RWPE2 (cell line): ENCODE measurements around the gene DNAJB6.

Experiments used
- ATAC-seq: fragments of 200-7000 bp; cut with Tn5 transposase; 3 replicates; pipeline ENCODE4 v1.9.1; 2021; ENCODE audit warnings: low read depth
- DNase-seq: peaks from one replicate; pipeline ENCODE4 v3.0.0-alpha.2; 2020; ENCODE audit warnings: low spot score
- H3K27ac ChIP-seq: fragments of 450-650 bp; 2 replicates; pipeline ENCODE4 v1.5.1; 2017; ENCODE audit warnings: mild to moderate bottlenecking; ENCODE audit not compliant: poor library complexity, severe bottlenecking
- H3K27me3 ChIP-seq: fragments of 250-450 bp; sonication (Bioruptor Pico); 2 replicates; pipeline ENCODE4 v1.5.1; 2021; ENCODE audit warnings: mild to moderate bottlenecking, moderate library complexity; ENCODE audit not compliant: insufficient read depth, poor library complexity, severe bottlenecking
- H3K36me3 ChIP-seq: fragments of 250-450 bp; sonication (Bioruptor Pico); 2 replicates; pipeline ENCODE4 v1.5.1; 2020; ENCODE audit warnings: low read depth, mild to moderate bottlenecking, moderate library complexity
- H3K4me1 ChIP-seq: fragments of 250-450 bp; sonication (Bioruptor Pico); 2 replicates; pipeline ENCODE4 v1.5.1; 2021; ENCODE audit warnings: mild to moderate bottlenecking, moderate library complexity; ENCODE audit not compliant: insufficient read depth, poor library complexity, severe bottlenecking
- H3K4me3 ChIP-seq: fragments of 250-450 bp; sonication (Bioruptor Pico); 2 replicates; pipeline ENCODE4 v1.5.1; 2021; ENCODE audit warnings: mild to moderate bottlenecking, moderate library complexity; ENCODE audit not compliant: severe bottlenecking
- H3K9me3 ChIP-seq: fragments of 250-450 bp; sonication (Bioruptor Pico); 2 replicates; pipeline ENCODE4 v1.5.1; 2021; ENCODE audit warnings: mild to moderate bottlenecking, moderate library complexity; ENCODE audit not compliant: severe bottlenecking
- TF ChIP-seq, protein P1 (sequence below): fragments of 450-650 bp; IDR thresholded peaks from one replicate; pipeline ENCODE4 v1.5.1; 2017; ENCODE audit warnings: mild to moderate bottlenecking, moderate library complexity; ENCODE audit not compliant: poor library complexity, severe bottlenecking

The DNAJB6 gene

DNA sequence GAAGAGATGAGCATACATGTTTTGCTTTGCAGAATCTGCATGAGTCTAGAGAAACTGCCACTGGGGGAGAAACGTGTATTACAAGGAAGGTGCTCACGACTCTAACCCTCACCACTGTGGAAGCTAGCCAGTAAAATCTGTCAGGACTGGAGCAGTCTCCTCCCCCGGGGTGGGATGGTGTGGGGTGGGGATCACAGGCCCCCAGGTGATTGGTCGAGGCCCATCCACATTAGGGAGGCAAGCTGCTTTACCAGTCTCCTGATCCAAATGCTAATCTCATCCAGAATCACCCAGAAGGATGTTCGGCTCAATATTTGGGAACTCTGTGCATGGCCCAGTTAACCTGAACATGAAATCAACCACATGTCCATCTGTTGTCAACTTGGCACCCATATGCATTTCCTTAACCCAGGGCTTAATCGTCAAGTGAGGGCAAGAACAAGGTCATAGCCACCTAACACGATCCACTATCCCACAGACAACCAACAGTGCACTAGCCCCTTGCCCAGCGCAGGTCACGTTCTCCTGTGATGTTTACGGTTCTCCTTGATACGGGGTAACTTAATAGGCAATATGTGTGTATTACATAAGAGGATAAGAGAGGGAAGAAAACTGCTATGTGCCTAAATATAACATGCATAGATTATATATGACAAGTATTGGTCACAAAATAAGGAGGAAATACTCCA, 40.8 kb downstream of the DNAJB6 start:
- no peak overlapping the region for H3K27ac ChIP-seq
- ATAC-seq (no peak), DNase-seq (no peak)
- H3K4me3 ChIP-seq: no peak overlapping the region
- no peaks in the 10 kb centered on the region for H3K4me1 ChIP-seq
- H3K27me3 ChIP-seq: no peaks in the 10 kb centered on the region
- TF ChIP-seq, protein P1, sequence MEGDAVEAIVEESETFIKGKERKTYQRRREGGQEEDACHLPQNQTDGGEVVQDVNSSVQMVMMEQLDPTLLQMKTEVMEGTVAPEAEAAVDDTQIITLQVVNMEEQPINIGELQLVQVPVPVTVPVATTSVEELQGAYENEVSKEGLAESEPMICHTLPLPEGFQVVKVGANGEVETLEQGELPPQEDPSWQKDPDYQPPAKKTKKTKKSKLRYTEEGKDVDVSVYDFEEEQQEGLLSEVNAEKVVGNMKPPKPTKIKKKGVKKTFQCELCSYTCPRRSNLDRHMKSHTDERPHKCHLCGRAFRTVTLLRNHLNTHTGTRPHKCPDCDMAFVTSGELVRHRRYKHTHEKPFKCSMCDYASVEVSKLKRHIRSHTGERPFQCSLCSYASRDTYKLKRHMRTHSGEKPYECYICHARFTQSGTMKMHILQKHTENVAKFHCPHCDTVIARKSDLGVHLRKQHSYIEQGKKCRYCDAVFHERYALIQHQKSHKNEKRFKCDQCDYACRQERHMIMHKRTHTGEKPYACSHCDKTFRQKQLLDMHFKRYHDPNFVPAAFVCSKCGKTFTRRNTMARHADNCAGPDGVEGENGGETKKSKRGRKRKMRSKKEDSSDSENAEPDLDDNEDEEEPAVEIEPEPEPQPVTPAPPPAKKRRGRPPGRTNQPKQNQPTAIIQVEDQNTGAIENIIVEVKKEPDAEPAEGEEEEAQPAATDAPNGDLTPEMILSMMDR: no peak
- H3K9me3 ChIP-seq: no peaks in the 10 kb centered on the region
- peaks cover 64% of the 10 kb centered on the region for H3K36me3 ChIP-seq

DNA sequence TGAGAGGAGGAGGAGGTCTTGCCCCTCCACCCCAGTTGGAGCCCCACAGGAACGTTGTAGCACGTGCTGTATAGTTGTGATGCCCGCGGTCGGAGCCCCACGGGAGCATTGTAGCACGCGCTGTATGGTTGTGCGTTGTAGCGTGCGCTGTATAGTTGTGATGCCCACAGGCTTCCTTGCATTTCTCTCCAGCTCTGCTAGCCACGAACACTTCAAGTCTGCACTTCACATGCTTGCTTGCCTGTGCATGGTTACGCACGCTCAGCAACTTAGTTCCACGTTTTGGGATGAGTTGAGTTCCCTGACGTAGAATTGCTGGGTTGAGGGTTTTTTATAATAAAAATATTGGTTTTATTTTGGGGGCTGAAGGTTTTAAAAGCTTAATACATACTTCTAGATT, 41.6 kb downstream of the DNAJB6 start:
- no peak overlapping the region for H3K4me3 ChIP-seq
- DNase-seq (no peak), ATAC-seq (no peak)
- peaks cover 64% of the 10 kb centered on the region for H3K36me3 ChIP-seq
- TF ChIP-seq, protein P1: no peak
- H3K4me1 ChIP-seq: no peaks in the 10 kb centered on the region
- H3K27ac ChIP-seq: no peak overlapping the region
- H3K9me3 ChIP-seq: no peaks in the 10 kb centered on the region
- H3K27me3 ChIP-seq: no peaks in the 10 kb centered on the region

DNA sequence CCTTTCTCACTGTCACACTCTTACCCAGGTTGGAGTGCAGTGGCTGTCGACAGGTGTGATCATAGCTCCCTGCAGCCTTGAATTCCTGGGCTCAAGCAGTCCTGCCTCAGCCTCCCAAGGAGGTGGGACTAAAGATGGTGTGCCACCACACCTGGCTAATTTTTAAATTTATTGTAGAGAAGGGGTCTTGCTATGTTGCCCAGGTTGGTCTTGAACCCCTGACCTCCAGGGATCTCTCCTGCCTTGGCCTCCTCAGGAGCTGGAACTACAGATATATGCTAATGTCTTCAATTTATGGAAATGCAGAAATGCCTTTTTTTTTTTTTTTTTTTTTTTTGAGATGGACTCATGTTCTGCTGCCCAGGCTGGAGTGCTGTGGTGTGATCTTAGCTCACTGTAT, 42.7 kb downstream of the DNAJB6 start:
- Histone ChIP-seq H3K27ac (no peak overlapping the region), H3K4me1 (no peaks in the 10 kb centered on the region), H3K4me3 (no peak overlapping the region), H3K9me3 (no peaks in the 10 kb centered on the region), H3K36me3 (peaks cover 64% of the 10 kb centered on the region), H3K27me3 (no peaks in the 10 kb centered on the region)
- DNase-seq (no peak), ATAC-seq (no peak)
- TF ChIP-seq, protein P1: no peak

DNA sequence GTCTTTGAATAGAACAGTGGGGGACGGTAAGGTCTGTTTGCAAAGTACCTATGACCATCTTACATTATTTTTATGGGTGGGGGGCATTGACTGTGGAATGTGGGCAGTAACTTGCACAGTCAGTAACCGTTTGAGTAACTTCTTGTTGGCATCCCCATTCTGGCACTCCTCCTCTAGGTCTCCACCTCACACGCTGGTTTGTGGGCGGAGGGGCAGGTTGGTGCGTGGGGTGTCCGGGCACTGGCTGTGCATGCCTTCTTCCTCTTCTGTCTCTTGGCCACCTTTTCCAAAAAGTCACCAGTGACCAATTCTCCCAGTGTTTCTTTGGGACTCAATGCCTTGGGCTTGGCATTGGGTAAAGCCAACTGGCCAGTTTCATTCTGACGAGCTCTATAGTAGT, 43.6 kb downstream of the DNAJB6 start:
- Histone ChIP-seq H3K36me3 (peaks cover 64% of the 10 kb centered on the region), H3K27me3 (no peaks in the 10 kb centered on the region), H3K27ac (no peak overlapping the region), H3K4me3 (no peak overlapping the region), H3K9me3 (no peaks in the 10 kb centered on the region), H3K4me1 (no peaks in the 10 kb centered on the region)
- ATAC-seq (no peak), DNase-seq (no peak)
- TF ChIP-seq, protein P1: no peak

DNA sequence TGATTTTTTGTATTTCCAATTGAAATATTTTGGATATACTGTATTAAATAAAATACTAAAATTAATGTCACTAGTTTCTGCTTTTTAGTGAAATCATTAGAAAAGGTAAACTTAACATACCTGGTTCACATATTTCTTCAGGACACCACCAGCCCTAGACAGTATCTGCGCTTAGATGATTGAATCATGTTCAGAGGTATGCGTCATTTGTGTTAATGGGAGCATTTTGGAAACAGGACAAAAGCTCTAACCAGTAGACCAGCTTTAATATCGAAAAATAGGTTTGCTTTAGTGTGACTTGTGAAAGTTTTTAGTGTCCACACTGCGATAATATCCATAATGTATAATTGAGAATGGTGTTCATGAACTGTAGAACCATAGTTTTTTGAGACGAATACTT, 47.1 kb downstream of the DNAJB6 start:
- peaks cover 3% of the 10 kb centered on the region for H3K4me1 ChIP-seq
- ATAC-seq: no peak
- DNase-seq: no peak
- TF ChIP-seq, protein P1: no peak
- peaks cover 82% of the 10 kb centered on the region for H3K36me3 ChIP-seq
- no peaks in the 10 kb centered on the region for H3K9me3 ChIP-seq
- no peak overlapping the region for H3K27ac ChIP-seq
- H3K27me3 ChIP-seq: no peaks in the 10 kb centered on the region
- no peak overlapping the region for H3K4me3 ChIP-seq
